ENCODE data around the gene C3orf70.
A peak's percentile ranks its signal among the peaks of the same experiment; 100 is the strongest.
"Not testable (repeated sequence)": the region's sequence is repeated elsewhere in the genome, so short reads cannot be mapped to it uniquely, and the experiment has no call there.

The C3orf70 gene

GRCh38 chr3:185150561-185150960 is 2.3 kb downstream of the C3orf70 start:
- no peak for DNase-seq

GRCh38 chr3:185149591-185149990 is 3.3 kb downstream of the C3orf70 start:
- DNase-seq = no peak

- no peak for DNase-seq
Measured at GRCh38 chr3:185145511-185145910, 7.3 kb downstream of the C3orf70 start.

GRCh38 chr3:185144784-185145183 is 8.1 kb downstream of the C3orf70 start:
- no peak for DNase-seq

GRCh38 chr3:185137821-185138220 is 15.0 kb downstream of the C3orf70 start:
- DNase-seq = no peak

GRCh38 chr3:185134509-185134908 is 18.4 kb downstream of the C3orf70 start:
- DNase-seq = no peak

- no peak for DNase-seq
Measured at GRCh38 chr3:185131602-185132256, 21.1 kb downstream of the C3orf70 start.

- no peak for DNase-seq
Measured at GRCh38 chr3:185129083-185129482, 23.8 kb downstream of the C3orf70 start.

- DNase-seq = no peak
Measured at GRCh38 chr3:185126201-185126600, 26.7 kb downstream of the C3orf70 start.

GRCh38 chr3:185120126-185120525 is 32.7 kb downstream of the C3orf70 start:
- DNase-seq = no peak

- no peak for DNase-seq
Measured at GRCh38 chr3:185115371-185115770, 37.5 kb downstream of the C3orf70 start.

GRCh38 chr3:185114756-185115155 is 38.1 kb downstream of the C3orf70 start:
- no peak for DNase-seq

GRCh38 chr3:185112186-185112585 is 40.7 kb downstream of the C3orf70 start:
- no peak for DNase-seq

- not testable (repeated sequence) for DNase-seq
Measured at GRCh38 chr3:185109012-185109411, 43.8 kb downstream of the C3orf70 start.

- not testable (repeated sequence) for DNase-seq
Measured at GRCh38 chr3:185106256-185106890, 46.5 kb downstream of the C3orf70 start.

- DNase-seq = no peak
Measured at GRCh38 chr3:185103359-185104127, 49.3 kb downstream of the C3orf70 start.

- peak; percentile 49 for DNase-seq
Measured at GRCh38 chr3:185094697-185095096, 58.2 kb downstream of the C3orf70 start.

- no peak for DNase-seq
Measured at GRCh38 chr3:185093116-185093515, 59.7 kb downstream of the C3orf70 start.

GRCh38 chr3:185090811-185091210 is 62.0 kb downstream of the C3orf70 start:
- DNase-seq = no peak

GRCh38 chr3:185089751-185090150 is 63.1 kb downstream of the C3orf70 start:
- DNase-seq = no peak

- no peak for DNase-seq
Measured at GRCh38 chr3:185089343-185089742, 63.5 kb downstream of the C3orf70 start.

- no peak for DNase-seq
Measured at GRCh38 chr3:185087419-185087818, 65.4 kb downstream of the C3orf70 start.

- no peak for DNase-seq
Measured at GRCh38 chr3:185084901-185085300, 68.0 kb downstream of the C3orf70 start.

GRCh38 chr3:185084402-185084801 is 68.5 kb downstream of the C3orf70 start:
- no peak for DNase-seq

All from NCI-H2171 (cell line).